B cell (primary cell): Measurements from ENCODE around the gene ALKAL2.

Experiments used
- CTCF ChIP-seq: fragments of 200-600 bp; IDR thresholded peaks from one replicate; pipeline ENCODE4 v1.8.0; 2022; ENCODE audit warnings: antibody characterized with exemption, mild to moderate bottlenecking
- EZH2 ChIP-seq: IDR thresholded peaks from 2 replicates; pipeline ENCODE4 v1.6.1; 2012; ENCODE audit warnings: borderline replicate concordance, low read depth, mild to moderate bottlenecking, moderate library complexity, low read length; ENCODE audit not compliant: insufficient read depth, poor library complexity, severe bottlenecking

GRCh38 chr2:254241-254640 is 33.6 kb downstream of the ALKAL2 start:
- TF ChIP-seq CTCF (no peak), EZH2 (no peak)
